Erythroblast (primary cell): ENCODE data around the gene THSD7A.

ENCODE experiments used
- GATA1 ChIP-seq: IDR thresholded peaks from 2 replicates; pipeline ENCODE4 v1.6.1; 2011; ENCODE audit warnings: low read depth, mild to moderate bottlenecking, control low read depth, low read length, moderate library complexity
- POLR2A ChIP-seq: IDR thresholded peaks from 2 replicates; pipeline ENCODE4 v1.6.1; 2011; ENCODE audit warnings: mild to moderate bottlenecking, low read length

- no peak for TF ChIP-seq POLR2A
- no peak for TF ChIP-seq GATA1
Measured at GRCh38 chr7:11472646-11473045, 359.4 kb downstream of the THSD7A start.
